GM19238 (cell line): ENCODE results near the gene FHOD3.

Experiments
- DNase-seq: peaks from one replicate; pipeline ENCODE4 v3.0.0; 2011; ENCODE audit warnings: low spot score; ENCODE audit not compliant: insufficient read length

The FHOD3 gene

GRCh38 chr18:36403896-36404820, 106.6 kb downstream of the FHOD3 start:
- DNase-seq, result no peak

GRCh38 chr18:36405611-36406010, 108.1 kb downstream of the FHOD3 start:
- no peak for DNase-seq

GRCh38 chr18:36406805-36407204, 109.3 kb downstream of the FHOD3 start:
- DNase-seq, result no peak

- DNase-seq, result no peak
These were observed 111.1 kb downstream of the FHOD3 start for GRCh38 chr18:36408606-36409005.

- DNase-seq, result no peak
These were observed 112.3 kb downstream of the FHOD3 start for GRCh38 chr18:36409779-36410178.

- DNase-seq, result no peak
These were observed 112.8 kb downstream of the FHOD3 start for GRCh38 chr18:36410346-36410745.

- DNase-seq, result no peak
These were observed 114.2 kb downstream of the FHOD3 start for GRCh38 chr18:36411745-36412168.

- DNase-seq, result no peak
These were observed 115.3 kb downstream of the FHOD3 start for GRCh38 chr18:36412778-36413177.

GRCh38 chr18:36415171-36415570, 117.7 kb downstream of the FHOD3 start:
- no peak for DNase-seq

- no peak for DNase-seq
These were observed 118.1 kb downstream of the FHOD3 start for GRCh38 chr18:36415625-36416024.

GRCh38 chr18:36419188-36419899, 121.8 kb downstream of the FHOD3 start:
- no peak for DNase-seq

GRCh38 chr18:36419900-36420531, 122.5 kb downstream of the FHOD3 start:
- no peak for DNase-seq

- no peak for DNase-seq
These were observed 123.3 kb downstream of the FHOD3 start for GRCh38 chr18:36420826-36421225.

- no peak for DNase-seq
These were observed 127.2 kb downstream of the FHOD3 start for GRCh38 chr18:36424741-36425142.

GRCh38 chr18:36427369-36427768, 129.9 kb downstream of the FHOD3 start:
- no peak for DNase-seq

- DNase-seq, result no peak
These were observed 130.3 kb downstream of the FHOD3 start for GRCh38 chr18:36427831-36428230.

- no peak for DNase-seq
These were observed 131.0 kb downstream of the FHOD3 start for GRCh38 chr18:36428431-36429029.

GRCh38 chr18:36432880-36433555, 135.5 kb downstream of the FHOD3 start:
- DNase-seq, result no peak

- no peak for DNase-seq
These were observed 138.9 kb downstream of the FHOD3 start for GRCh38 chr18:36436387-36436786.

- no peak for DNase-seq
These were observed 143.1 kb downstream of the FHOD3 start for GRCh38 chr18:36440614-36441013.
